AG10803 (cell line): ENCODE results near the gene LILRB3.
"Not testable (repeated sequence)": the region's sequence is repeated elsewhere in the genome, so short reads cannot be mapped to it uniquely, and the experiment has no call there.

Experiments used
- DNase-seq: peaks from one replicate; pipeline ENCODE4 v3.0.0; 2010; ENCODE audit warnings: low read depth
- H3K4me3 ChIP-seq: 2 replicates; pipeline ENCODE4 v1.5.1; 2011; ENCODE audit warnings: mild to moderate bottlenecking, low read length, control low read depth
- TF ChIP-seq, protein P1 (sequence below): conservative IDR thresholded peaks from 2 replicates; pipeline ENCODE4 v1.5.1; 2011; ENCODE audit warnings: mild to moderate bottlenecking, low read length, control low read depth, inconsistent platforms

LILRB3 gene

DNA sequence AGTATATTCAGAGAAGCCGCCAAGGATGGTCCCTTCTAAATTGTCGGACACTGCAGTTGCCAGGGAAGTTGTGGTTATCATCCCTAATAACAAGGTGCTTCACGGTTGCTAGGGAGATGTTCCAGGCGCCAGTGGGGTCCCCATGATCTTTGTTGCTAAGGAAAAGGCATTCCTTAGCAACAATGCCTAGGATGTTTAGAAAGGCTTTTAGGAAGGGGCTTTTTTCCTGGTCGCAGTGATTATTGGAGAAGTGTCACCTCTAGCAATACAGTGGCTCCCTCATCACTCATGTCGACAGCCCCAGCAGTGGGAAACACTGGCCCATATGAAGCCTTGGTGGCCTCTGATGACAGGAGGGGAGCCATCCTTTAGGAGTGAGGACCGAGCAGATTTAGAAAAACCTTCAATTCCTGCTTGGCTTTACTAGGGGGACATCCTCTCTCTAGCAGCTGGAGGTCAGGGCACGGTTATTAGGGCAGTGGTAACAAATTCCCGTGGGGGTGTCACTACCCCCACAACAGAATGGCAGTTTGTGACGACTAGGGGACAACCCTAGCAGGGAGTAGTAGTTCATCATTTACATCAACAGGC, 43.5 kb downstream of the LILRB3 start:
- DNase-seq: no peak
- no peak overlapping the region for H3K4me3 ChIP-seq
- TF ChIP-seq, protein P1, sequence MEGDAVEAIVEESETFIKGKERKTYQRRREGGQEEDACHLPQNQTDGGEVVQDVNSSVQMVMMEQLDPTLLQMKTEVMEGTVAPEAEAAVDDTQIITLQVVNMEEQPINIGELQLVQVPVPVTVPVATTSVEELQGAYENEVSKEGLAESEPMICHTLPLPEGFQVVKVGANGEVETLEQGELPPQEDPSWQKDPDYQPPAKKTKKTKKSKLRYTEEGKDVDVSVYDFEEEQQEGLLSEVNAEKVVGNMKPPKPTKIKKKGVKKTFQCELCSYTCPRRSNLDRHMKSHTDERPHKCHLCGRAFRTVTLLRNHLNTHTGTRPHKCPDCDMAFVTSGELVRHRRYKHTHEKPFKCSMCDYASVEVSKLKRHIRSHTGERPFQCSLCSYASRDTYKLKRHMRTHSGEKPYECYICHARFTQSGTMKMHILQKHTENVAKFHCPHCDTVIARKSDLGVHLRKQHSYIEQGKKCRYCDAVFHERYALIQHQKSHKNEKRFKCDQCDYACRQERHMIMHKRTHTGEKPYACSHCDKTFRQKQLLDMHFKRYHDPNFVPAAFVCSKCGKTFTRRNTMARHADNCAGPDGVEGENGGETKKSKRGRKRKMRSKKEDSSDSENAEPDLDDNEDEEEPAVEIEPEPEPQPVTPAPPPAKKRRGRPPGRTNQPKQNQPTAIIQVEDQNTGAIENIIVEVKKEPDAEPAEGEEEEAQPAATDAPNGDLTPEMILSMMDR: no peak

DNA sequence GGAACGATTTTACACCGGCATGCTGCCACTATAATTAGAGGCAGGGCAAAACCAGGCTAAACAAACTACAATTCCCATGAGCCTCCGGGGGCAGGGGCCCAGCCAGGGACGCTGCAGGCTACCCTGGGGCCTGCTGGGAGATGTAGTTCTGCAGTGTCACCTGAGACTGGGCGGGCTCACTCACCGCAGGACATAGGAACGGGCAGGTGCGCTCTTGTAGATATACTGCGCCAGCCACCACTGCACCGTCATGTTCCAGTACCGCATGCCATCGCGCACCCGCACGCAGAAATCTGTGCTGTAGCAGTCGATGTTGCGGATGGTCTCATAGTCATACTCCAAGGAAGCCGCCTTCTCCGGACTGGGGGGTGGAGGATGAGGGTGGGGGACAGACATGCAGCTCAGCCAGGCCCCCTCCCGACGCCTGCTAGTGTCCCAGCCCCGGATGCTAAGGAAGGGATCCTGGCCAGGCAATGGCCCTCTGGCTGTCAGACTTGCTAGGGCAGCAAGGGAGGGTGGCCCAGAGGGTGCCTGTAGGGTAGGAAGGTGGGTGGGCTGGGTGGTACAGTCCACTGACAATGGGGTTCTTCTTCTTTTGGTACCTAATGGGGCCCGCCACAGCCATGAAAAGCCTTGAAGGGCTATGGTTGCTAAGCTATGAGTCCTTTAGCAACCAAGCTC, 44.1 kb downstream of the LILRB3 start:
- no peak for DNase-seq
- H3K4me3 ChIP-seq: no peak overlapping the region
- TF ChIP-seq, protein P1: no peak

DNA sequence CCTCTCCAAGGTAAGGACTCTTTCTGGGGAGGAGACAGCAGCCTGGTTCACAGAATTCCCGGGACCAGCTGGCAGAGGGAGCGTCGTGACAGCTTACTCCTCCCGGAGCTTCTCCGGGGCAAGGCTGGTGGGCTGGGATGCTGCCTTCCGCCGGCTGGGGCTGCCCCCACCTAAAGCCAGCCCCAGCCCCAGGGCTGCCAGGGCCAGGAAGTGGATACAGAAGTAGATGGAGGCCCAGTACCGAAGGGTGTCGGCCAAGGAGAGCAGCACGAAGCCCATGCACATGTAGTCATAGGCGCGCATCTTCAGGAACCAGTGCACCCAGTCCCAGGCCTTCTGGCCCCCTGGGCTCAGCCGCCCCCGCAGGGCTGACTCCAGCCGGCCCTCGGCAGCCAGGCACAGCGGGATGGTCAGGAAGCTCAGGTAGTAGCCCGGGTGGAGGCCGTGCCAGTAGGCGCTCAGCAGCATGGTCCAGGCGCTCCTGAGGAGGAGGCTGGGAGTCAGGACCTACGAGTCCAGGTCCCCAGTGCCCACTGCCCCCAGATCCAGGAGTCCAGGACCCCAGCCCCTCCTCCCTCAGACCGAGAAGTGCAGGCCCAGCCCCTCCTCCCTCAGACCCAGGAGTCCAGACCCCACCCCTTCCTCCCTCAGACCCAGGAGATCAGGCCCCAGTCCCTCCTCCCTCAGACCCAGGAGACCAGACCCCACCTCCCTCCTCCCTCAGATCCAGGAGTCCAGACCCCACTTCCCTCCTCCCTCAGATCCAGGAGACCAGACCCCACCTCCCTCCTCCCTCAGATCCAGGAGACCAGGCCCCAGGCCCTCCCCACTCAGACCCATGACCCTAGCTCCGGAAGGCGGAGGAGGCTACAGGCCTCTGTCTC, 48.6 kb downstream of the LILRB3 start:
- no peak for DNase-seq
- TF ChIP-seq, protein P1: no peak

DNA sequence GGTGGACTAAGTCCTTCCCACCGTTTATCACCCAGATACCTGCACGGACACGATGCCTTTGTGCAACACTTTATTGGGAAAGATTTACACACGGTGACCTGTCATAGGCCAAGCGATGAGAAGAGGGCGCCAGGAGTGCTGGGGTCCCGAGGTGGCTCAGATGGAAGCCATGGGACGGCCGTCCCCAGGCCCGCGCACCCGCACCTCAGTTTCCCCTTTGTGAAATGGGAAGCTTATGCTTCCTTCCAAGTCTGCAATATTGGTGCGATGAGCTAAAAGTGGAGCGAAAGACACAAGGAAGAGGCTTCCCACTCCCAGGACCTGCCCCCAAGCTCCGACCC, 49.5 kb downstream of the LILRB3 start:
- no peak for DNase-seq
- no peak overlapping the region for H3K4me3 ChIP-seq

More for the DNA sequence above, 48.6 kb downstream of the LILRB3 start:
- no peak overlapping the region for H3K4me3 ChIP-seq

DNA sequence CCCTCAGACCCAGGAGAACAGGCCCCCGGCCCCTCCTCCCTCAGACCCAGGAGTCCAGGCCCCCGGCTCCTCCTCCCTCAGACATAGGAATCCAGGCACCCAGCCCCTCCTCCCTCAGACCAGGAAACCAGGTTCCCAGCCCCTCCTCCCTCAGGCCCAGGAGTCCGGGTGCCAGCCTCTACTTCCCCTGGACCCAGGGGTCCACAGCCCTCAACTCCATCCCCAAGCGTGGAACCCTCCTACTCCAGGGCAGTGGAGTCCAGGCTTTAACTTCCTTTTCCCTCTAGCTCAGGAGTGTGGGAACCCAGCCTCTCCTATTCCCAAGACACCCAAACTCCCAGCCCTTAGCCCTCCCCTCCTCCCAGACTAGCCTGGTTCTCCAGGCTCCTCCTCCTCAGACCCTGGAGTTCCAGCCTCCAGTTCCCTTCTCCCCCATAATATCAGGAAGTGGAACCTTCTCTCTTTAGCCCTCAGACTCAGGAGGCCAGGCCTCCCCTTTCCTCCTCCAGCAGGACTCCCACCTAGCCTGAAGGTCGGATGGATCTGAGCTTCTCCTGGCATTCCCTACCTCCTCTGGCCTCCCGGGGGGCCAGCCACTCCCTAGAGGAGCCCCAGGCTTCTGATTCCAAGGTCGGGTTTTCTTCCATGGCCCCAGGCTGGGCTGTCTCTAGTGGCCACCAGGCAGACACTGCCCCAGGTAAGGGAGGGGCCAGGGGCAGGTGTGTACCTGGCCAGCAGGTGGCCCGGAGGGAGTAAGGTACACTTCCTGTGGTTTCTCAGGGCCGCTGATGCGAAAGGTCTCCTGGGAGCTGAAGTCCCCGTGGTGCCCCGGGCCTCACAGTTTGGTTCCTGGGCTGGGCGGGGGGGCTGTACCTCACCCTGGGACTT, 50.1 kb downstream of the LILRB3 start, which contains the start of gene TMC4:
Gene TMC4, minus strand, starts transcription at position 690 of the 888 bp plus-strand sequence. Its CDS starts 43 bp downstream, at position 647.
- TF ChIP-seq, protein P1: no peak
- DNase-seq: peak; percentile 24
- no peak within 1 kb of the TSS for H3K4me3 ChIP-seq

More for the DNA sequence above, 49.5 kb downstream of the LILRB3 start:
- TF ChIP-seq, protein P1: no peak

DNA sequence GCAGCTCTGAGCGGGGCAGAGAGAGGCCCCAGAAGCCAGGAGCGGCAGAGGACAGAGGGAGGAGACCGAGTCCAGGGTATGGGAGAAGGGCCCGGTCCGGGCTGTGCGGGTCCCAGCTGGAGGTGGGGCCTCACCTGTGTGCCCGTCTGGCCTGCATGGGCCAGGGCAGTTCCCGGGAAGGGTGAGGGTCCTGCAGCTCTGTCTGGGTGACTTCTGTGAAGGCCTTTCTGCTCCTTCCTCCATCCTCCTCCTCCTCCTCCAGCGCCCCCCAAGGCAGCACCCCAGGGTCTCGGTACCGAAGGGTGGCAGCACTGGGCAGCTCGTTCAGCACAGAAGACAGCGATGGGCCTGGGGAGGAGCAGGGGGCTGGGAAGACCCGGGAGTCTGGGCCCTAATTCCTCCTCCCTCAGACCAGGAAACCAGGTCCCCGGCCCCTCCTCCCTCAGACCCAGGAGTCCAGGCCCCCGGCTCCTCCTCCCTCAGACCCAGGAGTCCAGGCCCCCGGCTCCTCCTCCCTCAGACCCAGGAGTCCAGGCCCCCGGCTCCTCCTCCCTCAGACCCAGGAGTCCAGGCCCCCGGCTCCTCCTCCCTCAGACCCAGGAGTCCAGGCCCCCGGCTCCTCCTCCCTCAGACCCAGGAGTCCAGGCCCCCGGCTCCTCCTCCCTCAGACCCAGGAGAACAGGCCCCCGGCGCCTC, 50.9 kb downstream of the LILRB3 start:
- H3K4me3 ChIP-seq: not testable (repeated sequence)

More for the DNA sequence above, 50.9 kb downstream of the LILRB3 start:
- not testable (repeated sequence) for DNase-seq
